ENCODE data around the gene CEBPB. TPM values are rescaled to one million over a fixed set of nuclear protein-coding genes. Genes with fewer than 3 reads are reported as not detected.
"Not testable (repeated sequence)": the region's sequence is repeated elsewhere in the genome, so short reads cannot be mapped to it uniquely, and the experiment has no call there.

Gene CEBPB
- 109 and 147 TPM in 2 replicates for total RNA-seq (2014; rRNA removed; shearing (Covaris generic))
- polyA plus RNA-seq (2014; cell fraction: nucleus; rRNA removed), result 51.3 and 83.7 TPM in 2 replicates

DNA sequence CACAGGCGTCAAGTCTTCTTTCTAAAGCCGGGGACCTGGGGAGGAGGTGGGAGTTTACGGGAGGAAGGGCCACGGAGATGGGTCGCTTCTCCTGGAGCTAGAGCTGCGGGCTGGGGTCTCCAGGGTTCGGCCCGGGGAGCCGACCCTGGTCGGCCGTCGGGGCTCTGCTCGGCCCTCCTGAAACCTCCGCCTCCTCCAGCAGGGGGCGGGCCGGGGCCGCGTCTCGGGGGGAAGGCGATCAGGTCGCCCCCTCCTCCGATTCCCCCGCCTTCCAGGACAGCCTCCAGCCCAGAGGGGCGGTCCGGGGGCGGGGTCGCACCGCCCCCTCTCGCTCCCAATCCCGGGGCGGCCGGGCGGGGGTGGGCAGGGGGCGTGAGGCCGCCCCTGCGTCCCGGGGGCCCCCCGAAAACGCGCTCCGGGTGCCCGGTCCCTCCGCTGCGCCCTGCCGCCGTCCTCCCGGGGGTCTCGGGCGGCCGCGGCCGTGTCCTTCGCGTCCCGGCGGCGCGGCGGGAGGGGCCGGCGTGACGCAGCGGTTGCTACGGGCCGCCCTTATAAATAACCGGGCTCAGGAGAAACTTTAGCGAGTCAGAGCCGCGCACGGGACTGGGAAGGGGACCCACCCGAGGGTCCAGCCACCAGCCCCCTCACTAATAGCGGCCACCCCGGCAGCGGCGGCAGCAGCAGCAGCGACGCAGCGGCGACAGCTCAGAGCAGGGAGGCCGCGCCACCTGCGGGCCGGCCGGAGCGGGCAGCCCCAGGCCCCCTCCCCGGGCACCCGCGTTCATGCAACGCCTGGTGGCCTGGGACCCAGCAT, at the start of gene CEBPB:
CEBPB (plus strand) TSS at position 580 of the 814 bp plus-strand sequence; CDS start at position 784, 204 bp downstream.
- peak; percentile 89 for DNase-seq (ENCODE audit: extremely low read depth, low read depth)

DNA sequence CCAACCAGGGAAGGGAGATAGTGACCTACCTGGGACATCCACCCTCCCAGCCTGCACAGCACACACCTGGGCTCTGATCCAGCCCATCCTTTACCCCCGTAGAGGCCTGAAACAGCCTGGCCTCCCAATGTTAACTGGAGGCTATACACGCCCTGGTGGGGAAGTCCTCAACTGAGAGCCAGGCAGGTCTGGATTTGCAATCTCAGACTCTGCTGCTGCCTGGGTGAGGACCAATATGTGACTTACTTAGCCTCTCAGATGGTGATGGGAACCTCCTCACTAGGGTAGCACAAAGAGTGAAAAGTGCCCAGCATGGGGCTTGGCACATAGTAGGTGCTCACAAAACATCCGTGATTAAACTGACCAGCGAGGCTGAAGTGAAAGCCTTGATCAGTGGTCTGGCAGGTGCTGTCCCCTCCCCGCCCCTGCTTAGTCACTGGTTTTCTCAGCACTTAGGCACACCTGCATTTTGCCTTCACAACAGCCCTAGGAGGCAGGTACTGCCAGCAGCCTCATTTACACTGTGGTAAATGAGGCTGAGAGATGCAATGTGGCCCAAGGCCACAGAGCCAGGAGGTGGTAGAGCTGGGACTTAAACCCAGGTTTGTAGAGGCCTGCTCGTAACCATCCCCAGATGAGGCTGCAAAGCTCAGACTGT, 49.5 kb upstream of the CEBPB start:
- DNase-seq (ENCODE audit: extremely low read depth, low read depth), result no peak

DNA sequence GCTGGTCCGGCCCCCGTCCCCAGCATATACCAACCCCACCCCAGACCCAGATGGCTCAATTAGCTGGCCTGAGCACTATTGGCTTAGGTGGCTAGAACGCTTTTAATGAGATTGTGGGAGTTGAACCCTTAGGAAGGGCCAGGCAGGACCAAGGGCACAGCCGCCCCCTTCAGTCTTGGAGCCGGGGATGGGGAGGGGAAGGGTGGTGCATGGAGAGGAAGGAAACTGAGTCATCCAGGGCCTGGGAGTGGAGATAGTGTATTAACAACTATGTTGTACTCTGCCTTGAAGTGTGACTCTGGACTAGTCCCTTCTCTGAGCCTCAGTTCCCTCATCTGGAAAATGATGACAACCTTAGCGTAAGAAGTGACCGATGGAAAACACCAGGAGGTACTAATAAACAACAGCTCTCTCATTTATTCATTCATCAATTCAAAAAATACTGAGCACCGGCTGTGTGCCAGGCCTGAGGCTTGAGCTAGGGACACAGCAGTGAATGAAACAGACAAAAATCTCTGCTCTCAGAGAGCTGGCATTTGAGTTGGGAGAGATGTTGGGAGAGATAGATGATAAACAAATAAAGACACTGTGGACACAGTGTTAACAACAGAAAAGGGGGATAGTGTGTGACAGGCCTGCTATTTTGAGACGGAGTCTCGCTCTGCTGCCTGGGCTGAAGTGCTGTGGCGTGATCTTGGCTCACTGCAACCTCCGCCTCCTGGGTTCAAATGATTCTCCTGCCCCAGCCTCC, 48.6 kb upstream of the CEBPB start:
- DNase-seq (ENCODE audit: extremely low read depth, low read depth), result no peak

DNA sequence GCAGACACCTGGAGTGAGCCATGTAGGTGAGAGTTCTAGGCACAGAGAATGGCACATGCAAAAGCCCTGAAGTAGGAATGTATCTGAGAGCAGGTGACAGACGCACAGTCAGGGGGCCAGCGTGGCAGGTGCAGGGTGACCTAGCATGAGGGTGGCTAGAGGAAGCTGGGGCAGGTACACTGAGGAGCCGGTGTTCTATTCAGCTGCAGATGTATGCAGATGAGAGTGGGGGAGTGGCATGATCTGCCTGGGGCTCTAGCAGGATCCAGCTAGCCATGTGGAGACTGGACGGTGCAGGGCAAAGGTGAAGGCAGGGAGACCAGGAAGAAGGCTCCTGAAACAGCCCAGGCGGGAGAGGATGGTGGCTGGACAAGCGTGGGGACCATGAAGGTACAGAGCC, 47.8 kb upstream of the CEBPB start:
- no peak for DNase-seq (ENCODE audit: extremely low read depth, low read depth)

DNA sequence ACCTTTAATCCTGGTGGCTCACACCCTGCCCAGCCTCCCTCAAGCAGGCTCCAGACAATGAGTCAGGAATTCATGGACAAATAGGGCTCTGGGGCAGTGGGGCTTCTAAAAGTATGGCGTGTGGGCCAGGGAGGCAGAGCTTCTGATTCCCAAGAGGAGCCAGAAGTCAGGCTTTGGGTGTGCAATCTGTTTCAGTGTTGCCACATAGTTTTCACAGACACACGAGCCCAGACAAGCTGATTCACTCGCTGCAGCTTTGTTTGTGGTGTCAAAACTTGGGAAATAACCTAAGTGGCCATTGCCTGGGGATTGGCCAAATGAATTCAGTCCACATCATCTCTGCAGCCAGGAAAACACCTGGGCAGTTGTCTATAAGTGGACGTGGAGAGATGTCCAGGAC, 46.3 kb upstream of the CEBPB start:
- DNase-seq (ENCODE audit: extremely low read depth, low read depth), result peak; percentile 77

DNA sequence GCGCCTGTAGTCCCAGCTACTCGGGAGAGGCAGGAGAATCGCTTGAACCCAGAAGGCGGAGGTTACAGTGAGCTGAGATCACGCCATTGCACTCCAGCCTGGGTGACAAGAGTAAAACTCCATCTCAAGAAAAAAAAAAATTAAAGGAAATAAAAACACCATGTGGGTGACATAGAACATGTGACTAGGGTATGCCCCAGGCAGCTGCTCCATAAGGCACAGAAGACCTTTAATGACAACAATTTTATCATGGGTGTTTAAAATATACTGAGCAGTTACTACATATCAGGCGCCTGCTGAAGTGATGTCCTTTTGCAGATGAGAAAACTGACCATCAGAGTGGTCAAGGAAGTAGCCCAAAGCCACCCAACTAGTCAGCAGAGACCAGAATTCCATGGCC, 45.1 kb upstream of the CEBPB start:
- DNase-seq (ENCODE audit: extremely low read depth, low read depth), result no peak

DNA sequence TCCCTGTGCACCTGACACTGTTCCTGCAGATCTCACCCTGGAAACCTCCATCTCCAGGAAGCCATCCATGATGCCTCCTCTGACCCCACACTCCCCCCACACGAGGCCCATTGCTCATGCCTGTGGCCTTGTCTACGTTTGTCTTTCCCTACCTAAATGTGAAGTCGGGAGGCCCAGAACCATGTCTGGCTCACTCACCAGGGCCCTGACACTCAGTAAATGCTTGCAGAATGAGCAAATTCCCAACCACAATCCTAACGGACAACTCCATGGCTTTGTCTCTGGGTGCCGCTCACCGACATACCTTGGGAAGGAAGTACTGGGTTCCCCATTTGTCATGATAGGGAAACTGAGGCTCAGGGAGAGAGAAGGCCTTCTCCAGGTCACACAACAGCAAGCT, 44.4 kb upstream of the CEBPB start:
- no peak for DNase-seq (ENCODE audit: extremely low read depth, low read depth)

DNA sequence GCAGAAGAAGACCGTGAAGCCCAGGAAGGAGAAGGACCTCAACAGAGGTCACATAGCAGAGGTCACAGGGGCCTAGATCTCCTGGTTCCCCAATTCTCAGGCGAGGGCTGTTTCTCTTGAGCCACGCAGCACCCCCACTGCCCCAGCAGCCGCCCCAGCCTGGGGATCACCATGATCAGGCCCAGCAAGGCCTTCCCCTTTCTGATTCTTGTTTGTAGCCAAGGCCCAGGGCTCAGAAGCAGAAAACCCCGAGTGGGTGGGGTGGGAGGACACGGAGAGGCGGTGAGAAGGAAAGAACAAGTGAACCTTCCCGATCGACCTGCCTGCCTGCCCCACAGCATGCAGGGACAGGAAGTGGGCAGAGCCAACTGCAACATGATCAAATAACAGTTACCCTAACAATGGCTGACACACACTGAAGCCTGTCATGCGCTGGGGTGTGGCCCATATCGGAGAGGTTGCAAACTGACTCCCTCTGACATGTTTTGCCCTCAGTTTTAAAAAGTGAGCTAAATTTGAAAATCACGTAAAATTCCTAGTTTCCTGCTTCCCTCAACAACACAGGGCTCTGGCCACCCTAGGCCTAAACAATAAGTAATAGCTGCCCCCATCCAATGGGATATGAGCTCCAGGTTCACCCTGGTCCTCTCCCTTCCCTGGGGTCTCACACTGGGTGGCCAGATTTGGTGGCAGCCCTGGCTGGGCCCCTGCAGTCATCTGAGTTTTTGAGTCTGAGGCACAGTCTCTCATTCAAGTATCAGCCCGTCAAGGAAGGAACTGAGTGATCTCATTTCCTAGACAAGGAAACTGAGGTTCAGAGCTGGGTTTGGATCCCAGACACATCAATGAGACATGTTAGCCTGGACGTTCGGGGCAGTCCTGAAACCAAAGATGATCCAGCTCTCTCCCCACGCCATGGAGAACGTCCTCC, 43.6 kb upstream of the CEBPB start:
- no peak for DNase-seq (ENCODE audit: extremely low read depth, low read depth)

DNA sequence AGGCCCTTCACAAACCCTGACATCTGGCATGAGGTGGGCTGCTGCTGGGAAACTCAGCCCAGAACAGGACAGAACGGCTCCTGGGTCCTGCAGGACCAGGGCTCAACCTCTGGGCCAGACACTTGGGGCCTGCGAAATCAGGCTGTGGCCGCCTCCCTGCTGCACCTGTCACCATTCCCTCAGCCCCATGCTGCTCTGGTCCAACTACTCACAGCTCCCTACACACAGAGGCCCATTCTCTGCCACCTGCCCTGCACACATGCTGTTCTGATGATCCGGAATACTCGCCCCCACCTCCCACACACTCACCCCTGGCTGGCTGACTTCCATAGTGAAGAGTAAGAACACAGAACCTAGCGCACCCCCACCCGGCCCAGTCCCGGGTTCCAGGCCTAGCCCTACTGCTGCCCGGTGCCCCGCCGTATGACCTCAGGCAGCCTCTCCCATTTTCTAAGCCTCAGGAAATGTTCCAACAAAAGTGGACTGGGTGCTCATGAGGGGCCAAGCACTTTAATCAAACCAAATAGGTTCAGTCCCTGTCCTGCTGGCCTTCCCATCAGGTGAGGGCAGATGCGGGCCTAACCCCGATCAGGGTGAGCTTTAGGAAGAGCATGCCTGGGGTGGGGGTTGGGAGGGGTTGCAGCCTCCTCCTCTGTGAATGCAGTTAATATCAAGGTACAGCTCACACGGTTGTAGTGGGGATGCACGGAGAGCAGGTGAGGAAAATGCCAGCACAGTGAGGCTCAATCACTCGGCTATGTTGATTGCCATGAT, 41.0 kb upstream of the CEBPB start:
- no peak for DNase-seq (ENCODE audit: extremely low read depth, low read depth)

DNA sequence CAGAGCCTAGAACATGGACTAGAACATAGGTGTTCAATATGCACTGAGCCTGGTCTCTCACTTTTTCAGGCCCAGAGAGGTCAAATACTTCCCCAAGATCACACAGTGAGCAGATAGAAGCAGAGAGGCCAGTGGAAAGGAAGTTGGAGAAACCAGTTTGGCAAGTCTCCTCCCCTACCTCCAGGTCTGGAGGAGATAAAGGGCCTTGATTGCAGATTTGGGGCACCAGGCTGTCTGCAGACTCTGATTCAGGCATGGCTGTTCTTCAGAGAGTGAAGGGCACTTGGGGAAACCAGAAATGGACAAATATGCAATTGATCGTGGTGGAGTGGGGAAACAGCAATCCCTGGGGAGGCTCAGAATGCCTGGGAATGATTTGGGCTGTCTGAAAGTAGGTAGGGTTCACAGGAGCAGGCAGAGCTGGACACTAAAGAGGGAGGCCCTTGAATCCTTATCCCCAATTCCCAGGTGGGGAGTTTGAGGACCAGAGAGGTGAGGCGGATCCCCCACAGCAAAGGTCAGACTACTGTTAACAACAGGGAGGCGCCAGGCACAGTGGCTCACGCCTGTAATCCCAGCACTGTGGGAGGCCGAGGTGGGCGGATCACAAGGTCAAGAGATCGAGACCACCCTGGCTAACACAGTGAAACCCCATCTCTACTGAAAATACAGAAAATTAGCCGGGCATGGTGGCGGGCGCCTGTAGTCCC, 39.4 kb upstream of the CEBPB start:
- no peak for DNase-seq (ENCODE audit: extremely low read depth, low read depth)

DNA sequence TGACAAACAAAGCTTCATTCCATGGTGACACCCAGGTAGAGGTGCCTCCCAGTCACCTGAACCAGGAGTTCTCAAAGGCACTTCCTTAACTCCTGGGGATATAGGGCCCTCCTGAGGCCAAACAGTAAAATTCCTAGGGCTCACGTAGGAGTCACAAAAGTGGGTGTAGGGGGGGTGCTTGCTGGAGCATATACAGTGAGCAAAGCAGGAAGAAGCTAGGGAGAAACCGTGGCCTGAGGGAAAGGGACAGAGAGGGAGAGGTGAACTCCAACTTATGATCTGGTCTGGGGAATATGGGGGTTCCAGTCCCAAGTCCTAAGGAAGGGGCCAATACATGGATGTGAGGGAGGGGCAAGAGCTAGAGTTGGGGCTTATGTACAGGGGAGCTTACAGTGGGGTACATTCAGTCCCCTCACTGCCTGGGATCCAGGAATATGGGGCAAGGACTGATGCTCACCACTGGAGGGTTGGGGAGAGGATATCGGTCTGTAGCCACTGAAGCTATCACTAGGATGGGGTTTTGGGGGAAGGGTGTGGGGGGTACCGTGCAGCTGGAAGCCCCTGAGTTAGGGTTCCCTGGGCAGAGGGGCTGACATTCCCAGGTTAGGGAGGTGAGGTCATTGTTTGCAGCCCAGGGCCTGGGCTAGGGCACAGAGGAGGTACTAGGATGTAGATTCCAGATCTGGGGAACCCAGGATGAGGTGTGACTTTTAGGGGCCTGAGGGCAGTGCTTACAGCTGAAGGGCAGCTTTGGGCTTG, 38.1 kb upstream of the CEBPB start:
- no peak for DNase-seq (ENCODE audit: extremely low read depth, low read depth)

DNA sequence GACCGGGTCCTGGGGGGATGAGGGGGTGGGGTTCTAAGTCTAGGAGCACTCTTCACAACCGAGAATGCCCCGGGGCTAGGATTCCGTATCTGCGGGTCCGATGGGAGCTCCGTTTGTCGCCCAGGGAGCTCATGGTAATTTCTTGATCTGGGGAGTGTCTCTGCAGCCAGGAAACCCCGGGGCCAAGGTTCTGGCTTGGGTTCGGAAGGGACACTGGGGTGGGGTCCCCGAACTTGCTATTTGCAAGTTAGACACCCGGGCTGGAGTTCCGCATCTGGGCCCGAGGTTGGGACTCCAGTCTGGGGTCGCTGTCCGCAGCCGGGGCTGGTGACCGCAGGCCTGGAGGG, 37.5 kb upstream of the CEBPB start:
- DNase-seq (ENCODE audit: extremely low read depth, low read depth), result no peak

DNA sequence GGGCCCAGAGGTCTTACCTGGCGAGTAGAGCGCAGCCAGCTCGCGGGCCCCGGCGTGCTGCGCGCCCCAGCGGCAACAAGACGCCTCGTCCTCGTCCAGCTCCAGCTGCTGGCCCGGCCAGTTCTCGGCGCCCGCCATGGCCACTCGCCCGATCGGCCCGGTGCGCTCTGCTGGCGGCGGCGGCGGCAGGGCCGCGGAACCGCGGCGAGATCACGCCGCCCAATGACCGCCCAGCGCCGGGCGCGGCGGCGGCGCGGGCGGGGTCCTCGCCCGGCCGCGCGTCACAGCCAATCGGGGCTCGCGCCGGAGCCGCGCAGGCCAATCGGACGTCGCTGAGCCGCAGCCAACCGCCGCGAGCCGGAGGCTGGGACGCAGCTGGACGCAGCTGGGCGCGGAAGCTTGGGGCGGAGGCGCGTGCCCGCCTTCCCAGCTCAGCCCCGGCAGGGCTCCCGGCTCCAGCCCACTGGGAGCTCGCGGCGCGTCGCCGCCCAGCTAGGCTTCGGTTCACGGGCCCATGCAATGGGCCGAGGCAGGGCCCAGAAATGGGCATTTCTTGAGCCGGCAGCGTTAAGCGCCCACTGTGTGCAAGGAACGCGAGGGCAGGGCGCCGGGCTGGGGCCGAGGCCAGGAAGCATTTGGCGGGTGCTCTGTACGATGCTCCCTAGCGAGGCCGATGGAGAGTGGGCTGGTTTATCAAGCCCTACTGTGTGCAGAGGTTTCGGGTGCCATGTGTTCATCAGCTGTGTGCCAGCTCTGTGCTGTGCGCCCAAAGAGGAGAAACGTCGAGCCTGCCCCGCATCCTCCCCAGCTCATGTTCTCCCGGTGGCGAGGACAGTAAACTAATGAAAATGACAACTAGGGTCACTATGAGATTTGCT, 36.9 kb upstream of the CEBPB start, which contains the start of gene PEDS1:
PEDS1 (minus strand) TSS at position 224 of the 878 bp plus-strand sequence; CDS start at position 138, 86 bp downstream.
- peak; percentile 89 for DNase-seq (ENCODE audit: extremely low read depth, low read depth)

DNA sequence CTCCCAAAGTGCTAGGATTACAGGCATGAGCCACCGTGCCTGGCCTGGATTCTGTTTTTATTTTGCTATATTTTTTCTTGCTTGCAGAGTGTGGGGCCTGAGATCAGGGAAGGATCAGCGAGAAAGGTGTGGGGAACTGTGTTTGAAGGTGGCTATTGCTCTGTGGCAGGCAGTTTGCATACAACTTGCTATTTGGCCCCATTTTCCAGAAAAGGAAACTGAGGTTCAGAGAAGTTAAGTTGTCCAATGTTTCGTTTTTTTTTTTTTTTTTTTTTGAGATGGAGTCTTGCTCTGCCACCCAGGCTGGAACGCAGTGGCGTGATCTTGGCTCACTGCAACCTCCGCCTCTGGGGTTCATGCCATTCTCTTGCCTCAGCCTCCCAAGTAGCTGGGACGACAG, 29.1 kb upstream of the CEBPB start:
- not testable (repeated sequence) for DNase-seq (ENCODE audit: extremely low read depth, low read depth)

DNA sequence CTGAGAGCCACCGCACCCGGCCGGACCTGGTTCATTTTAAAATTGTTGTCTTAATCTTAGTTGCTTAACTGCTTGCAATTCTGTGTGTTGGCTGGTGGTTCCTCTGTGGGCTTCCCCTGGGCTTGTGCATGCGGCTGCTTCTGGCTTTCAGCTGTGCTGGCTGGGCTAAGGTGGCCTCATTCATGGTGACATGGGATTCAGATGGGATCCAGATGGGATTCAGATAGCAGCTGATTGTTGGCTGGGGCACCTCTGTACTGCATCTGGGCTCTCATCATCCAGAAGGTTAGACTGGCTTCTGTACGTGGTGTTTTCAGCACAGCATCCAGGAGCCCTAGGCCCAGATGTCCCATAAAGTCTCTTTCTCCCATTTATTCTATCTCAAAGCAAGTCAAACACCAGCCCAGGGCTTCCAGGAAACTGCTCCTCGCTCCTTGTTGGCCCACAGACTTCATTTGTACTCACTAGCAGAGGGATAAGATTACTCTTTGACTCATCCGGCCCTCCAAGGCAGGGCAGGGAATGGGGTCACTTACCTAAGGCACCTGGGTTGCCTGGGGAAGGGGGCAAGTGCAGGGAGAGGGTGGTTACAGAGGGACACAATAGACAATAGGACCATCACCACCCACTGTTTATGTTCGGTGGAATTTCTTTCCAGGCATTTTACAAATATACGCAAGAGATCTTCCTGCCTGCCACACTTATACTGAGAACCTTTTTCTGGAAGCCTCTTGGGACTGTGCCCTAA, 26.9 kb upstream of the CEBPB start:
- DNase-seq (ENCODE audit: extremely low read depth, low read depth), result no peak

Measured in NCI-H460 (cell line).